HG03469 (cell line): ENCODE results near the gene UTP11.
A peak's percentile ranks its signal among the peaks of the same experiment; 100 is the strongest.
"Not testable (repeated sequence)": the region's sequence is repeated elsewhere in the genome, so short reads cannot be mapped to it uniquely, and the experiment has no call there.

Source experiments
- ATAC-seq: cut with Tn5 transposase; IDR thresholded peaks from one replicate; pipeline ENCODE4 v1.9.1; 2021; ENCODE audit warnings: mild to moderate bottlenecking, moderate library complexity, moderate number of reproducible peaks; ENCODE audit not compliant: unreplicated experiment

Gene UTP11

DNA sequence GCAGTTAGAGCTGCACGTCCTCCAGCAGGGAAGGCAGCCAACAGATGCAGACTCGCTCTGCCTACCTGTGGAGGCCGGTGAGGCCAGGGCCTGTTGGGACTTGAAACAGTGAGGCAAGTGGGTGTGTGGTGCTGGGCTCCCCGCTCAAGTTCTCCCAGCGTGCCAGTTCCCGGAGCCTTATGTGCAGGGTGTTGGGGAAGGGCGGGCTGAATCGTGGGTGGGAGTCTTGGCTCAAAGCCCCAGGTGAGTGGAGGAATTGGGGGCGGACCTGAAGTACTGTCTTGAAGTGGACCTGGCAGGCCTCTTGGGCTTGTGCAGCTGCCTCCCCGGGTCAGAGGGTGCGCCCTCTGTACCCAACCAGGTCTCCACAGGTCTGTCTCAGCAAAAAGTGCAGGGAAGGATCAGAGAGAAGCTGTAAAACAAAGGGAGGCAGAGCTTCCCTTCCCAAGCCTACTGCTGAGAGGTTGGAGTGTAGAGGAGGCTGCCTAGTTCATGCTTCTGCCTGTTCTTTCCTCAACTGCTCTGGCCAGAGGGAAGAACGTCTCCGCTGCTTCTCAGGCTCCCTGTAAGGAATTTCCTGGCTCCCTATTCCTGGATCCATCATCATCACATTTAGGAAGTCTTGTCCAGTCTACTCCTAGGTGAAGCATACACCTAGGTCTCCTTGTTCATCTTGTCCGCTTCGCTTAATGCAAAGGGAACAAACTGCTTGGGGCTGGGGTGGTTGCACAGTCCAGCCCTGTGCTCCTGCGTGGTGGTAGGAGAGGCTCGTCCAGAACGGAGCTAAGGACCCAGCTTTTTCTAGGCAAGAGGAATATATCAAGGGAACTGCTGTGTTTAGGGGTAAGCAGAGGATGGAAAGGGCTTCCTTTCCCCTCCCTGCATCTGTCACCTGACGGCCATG lies 14.9 kb downstream of the UTP11 start:
- peak; percentile 9 for ATAC-seq

DNA sequence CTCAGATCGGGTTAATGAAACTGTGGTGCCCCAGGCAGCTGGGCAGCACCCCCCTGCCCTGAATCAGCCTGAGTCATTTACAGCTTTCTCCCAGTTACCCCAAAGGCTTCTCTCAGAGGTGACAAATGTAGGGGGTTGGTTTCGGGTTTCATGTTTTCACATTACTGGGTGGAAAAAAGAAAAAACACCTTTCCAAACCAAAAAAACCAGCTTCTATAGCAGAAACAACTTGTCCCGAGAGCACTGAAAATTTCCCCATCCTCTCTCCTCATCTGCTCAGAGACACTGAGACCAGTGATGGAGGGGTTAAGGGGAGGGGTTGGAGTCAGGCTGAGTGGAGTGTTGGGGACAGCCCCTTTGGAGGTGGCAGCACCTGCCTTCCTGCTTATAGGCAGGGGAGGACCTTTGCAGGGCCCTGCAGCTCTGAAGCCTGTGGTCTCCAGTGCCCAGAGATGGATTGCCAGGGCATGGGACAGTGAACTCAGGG lies 15.6 kb downstream of the UTP11 start:
- peak; percentile 47 for ATAC-seq

DNA sequence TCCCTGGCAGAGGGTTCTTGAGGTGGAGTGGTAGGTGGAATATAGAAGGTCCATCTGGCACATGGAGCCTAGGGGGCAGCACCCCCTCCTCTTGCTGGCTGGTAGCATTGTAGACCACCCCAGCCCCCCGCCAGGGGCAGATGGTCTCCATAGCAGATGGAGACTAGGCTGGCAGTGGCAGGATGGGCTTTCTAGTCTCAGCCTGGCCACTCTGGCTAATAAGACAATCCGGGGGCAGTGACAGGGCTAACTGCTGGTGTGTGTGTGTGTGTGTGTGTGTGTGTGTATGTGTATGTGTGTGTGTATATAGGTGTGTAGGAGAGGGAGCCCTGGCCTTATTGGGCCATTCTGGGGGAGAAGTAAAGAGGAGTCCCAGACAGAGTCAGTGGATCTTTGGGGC lies 16.1 kb downstream of the UTP11 start:
- ATAC-seq = no peak

DNA sequence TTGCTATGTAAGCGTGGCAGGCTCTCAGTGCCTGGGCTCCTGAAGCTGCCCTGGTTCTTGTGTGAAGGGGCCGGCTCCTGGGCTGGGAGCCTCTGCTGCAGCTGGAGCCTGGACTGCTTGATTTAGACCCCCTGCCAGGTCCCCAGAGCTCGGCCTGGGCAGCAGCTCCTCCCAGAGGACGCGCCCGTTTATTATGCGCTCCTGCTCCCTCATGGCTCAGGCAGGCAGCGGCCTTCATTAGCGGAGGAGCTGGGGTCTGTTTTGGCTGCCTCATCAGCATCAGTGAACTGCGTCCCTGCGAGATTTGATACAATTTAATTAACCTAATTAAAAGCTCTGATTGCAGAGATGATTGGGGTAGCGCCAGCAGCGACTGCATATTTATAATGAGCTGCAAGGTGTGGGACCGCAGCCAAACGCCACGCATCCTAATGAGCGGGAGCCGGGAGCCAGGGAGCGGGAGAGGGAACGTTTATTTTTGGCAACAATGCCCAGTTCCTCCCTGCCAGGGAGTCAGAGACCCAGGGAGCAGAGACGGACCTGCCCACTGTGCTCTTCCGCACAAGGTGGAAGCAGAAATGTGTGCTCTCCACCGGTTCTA lies 16.6 kb downstream of the UTP11 start:
- no peak for ATAC-seq

DNA sequence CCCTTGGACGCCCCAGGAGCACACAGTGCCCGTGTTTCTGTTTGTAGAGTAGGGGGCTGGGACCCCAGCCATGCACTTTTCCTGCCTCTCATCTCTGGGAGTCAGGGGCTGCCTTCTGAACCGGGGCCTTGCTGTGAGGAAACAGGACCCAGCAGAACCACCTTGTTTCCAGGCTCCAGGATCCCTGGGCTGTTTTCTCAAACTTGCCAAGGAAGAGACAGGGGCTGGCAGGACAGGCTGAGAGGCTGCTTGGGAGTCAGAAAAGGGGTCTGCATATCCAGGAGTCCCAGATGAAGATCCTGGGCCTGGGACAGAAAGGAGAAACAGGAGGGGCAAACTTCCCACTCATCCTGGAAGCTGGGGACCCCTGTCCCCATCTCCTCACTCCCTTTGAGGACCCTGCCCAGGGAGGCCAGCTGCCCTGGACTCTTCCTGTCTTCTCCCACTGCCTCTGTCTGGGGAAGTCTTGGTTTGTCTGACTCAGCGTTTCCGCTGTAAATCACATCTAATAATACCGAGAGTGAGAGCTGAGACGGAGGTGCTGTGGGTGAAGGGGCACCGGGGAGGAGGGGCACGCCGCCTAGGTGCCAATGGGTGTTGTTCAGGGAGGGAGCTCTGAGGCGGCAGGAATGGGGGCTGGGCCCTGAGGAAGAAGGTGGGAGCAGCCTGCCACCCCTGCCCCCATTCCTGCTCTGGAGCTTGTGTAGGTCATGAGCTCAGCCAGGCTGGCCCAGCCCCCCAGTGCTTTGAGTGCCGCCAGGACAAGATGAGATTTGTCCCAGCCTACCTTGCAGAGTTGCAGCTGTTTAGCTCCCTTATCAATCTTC lies 17.4 kb downstream of the UTP11 start:
- no peak for ATAC-seq

DNA sequence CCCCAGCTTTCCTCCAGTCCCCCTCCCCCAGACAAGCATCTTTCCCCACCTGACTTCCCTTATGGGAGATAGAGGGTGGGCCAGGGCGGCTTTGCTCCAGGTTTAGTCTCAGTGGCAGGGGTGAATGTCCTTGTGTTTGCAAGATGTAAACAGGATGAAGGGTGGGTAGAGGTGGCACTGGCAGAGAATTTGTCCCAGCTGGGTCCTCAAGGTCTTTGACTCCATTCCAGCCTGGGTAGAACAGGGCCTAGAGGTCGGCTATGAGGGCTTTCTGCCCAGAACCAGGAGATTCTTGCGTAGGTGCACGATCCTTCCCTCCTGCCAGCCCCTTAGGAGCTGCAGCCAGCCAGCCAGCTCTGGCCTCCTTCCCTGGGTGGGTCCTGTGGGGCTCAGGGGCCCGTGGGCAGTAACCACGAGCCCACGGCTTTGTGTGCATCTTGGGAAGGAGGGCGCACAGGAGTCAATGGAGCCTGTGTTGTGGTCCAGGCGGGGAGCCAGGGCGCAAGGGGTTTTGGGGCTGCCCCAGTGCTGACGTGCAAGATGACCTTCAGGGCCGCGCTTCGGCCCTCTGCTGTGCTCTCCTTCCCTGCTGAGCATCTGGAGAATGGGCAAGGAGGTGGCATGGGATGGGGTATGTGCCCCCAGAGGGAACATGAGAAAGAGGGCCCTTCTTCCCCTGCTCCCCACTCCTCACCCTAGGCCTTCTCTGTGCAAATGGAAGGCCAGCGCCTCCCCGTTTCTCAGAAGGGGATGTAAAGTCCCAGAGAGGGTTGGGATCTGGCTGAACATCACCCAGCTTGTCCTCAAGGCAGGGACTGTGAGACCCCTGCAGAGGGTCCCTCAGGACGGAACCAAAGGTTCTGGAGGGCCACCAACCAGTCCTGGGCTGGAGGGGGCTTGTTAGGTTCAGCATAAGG lies 18.3 kb downstream of the UTP11 start:
- no peak for ATAC-seq

DNA sequence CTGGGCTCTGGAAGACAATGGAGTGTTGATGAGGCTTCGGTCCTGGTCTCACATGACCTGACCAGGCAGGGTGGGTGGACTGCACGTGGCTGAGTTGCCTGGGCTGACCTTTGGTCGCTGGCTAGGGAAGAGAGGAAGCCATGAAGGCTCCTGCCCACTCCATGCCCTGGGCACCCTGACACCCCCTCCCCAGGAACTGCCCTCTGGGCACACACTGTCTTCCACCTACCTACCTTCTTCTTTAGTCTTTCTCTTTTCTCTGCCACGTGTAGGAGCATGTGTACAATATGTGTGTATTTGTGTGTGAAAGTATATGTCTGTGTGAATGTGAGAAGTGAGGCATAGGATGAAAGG lies 19.0 kb downstream of the UTP11 start:
- no peak for ATAC-seq

DNA sequence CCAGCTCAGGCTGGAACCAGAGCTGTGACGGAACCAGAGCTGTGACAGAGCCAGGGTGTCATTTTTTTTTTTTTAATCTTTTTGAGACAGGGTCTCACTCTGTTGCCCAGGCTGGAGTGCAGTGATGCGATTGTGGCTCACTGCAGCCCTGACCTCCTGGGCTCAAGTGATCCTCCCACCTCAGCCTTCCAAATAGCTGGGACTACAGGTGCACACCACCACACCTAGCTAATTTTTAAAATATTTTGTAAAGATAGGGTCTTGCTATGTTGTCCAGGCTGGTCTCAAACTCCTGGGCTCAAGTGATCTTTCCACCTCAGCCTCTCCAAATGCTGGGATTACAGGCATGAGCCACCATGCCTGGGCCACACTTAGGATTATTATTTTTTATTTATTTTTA lies 20.5 kb downstream of the UTP11 start:
- ATAC-seq = not testable (repeated sequence)

DNA sequence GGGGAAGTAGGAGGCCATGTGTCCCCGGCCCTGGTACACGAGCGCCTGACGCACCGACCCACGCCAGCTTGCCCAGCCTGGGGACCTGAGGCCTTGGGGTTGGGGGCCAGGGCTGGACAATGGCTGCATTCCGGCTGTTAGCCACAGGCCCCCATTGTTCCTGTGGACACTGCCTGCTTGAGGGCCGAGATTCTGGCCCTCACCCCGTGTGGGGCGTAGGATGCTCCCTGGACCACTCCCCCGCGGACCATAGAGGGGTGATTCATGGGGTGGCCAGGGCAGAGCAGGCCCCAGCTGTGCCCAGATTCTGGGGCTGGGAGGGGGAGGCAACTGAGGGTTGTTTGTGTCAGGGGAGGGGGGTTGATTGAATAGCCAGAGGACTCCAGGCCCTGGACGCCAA lies 22.3 kb downstream of the UTP11 start:
- ATAC-seq = no peak

DNA sequence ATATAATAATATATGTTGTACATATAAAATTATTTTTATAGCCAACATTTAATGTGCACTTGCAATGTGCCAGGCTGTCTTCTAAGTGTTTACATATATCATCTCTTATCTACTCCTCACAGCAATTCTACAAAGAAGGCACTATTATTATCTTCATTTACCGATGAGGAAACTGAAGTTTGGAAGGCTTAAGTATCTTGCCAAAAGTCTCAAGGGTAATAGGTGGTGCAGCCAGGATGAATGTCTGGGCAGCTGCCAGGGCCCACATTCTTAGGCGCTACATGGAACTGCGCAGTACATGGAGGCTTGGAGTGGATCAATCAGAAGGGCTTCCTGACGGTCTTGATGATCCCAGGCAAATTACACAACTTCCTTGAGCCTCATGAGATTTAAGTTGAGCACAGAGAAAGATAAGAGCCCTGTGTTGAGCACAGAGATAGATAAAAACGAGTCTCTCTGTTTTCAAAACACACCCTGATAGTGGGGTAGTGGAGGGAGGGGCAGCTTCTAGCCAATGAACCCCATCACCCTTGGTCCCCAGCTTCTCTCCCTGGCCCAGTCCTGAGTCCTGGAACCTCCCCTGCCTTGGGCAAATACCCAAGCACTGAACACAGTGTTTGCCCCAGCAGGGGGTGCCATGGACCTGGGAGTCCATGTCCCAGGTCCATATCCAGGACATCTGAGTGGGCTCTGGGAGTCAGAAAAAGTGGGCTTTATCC lies 24.8 kb downstream of the UTP11 start:
- ATAC-seq = no peak

DNA sequence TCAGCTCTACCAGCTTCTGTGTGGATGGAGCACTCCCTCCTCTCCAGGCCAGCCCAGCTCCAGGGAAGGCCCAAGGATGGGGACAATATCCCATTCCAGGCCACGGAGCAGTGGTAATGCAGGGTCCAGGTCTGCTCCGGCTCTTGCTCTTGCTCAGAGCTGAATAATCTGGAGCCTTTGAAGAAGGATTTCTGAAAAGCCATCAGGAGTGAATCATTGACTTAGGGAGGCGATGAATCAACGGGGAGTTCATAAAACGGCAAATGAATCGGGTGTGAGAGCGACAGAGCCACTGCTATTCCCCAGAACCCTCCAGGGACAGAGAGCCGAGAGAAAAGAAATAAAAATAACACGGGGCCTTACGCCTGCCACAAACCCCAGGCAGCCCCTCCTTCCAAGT lies 26.3 kb downstream of the UTP11 start:
- ATAC-seq = no peak

DNA sequence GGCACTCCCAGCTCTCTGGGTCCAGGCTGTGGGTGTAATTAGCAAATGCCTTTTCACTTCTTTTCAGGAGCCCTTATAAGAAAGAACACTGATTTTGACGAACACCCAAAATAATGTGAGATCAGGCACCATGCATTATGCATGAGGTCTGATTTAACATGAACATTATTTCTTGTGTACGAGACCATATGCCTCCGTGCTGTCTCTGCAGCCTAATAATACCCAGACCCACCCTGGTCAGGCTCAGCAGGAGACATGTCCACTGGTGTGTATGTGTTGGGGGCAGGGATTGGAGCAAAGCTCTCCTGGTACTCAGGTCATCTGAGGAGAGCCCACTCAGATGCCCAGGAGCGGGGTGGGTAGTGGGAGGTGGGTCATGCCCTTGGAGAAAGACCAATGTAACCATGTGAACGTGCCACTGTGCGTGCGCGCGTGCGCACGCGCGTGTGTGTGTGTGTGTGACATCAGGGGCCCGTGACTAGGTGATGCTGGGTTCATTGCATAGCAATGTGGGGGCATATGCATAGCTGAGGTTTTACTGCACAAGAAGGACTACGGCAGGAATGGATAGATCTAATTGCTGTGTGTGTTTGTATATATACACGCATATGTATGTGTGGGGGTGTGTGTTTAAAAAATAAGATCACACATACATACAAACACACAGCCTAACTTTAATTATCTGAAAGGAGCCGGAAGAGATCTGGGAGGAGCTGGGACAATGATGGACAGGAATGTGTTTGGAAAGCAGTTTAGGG lies 27.0 kb downstream of the UTP11 start:
- ATAC-seq = no peak

DNA sequence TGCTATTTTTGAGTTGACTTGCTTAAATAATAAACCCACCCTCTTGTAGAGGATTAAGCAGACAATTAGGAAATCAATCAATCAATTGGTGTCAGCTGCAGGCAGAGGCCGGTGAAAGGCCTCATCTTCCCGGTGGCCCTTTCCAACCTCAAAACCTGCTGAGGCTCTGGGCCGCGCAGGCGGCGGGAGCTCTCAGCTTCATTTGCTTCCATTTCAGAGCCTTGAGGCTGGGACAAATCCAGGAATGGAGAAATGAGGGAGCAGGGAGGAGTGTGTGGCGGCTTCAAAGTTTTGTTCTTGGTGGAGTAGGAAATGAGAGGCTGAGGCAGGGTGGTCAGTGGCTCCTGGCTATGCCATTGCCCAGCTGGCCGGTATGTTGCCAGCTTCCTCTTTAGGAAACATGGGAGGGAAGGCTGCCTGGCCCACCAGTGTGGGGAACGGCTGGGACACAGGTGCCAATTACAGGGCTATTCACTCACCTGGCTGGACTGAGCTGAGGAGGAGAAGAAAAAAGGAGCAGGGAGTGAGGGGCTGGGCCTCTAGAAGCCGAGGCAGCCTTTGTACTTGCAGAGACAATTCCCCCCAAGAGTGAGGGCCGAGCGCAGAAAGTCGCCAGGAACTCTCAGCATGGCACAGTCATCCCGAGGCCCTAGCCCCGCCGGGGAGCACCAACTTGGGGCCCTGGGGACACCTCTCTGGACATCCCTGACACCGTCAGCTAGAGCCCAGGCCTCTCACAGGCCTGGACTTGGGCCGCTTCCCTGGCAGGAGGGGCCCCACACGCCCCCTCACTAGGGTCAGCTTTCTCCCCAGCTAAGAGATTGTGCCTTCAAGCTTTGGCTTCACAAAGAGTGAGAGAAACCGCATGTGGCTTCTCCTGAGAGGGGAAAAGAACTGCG lies 29.7 kb downstream of the UTP11 start:
- no peak for ATAC-seq

DNA sequence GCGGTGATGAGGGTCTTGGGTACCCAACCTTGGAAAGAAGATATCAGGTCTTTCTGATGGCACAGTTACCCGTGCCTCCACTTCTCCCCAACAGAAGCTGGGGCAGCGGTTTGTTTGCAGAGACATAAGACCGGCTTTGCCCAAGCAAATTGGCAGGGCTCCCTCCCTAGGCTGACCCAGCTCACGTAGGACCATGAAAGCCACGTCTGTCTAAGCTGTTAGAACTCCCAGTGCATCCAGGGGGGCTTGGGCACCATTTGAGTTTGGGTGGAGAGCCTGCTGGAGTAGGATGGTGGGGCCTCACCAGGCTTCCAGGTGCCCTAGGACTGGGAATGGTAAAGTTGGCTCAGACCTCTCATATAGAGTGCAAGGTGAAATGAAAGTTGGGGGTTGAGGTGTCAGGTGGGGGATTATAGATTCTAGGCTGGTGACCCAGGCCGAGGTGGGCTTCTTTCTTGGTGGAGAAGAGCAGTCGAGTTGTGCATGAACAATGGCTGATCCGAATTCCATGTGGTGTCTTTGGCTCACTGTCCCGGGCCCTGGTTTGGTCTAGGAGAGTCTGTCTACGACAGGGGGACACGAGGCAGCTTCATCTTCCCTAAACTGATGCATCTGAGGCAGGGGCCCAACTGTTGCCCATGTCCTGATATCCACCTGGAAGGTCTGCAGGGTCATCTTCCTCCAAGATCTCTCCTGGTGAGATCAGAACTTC lies 30.7 kb downstream of the UTP11 start:
- no peak for ATAC-seq

DNA sequence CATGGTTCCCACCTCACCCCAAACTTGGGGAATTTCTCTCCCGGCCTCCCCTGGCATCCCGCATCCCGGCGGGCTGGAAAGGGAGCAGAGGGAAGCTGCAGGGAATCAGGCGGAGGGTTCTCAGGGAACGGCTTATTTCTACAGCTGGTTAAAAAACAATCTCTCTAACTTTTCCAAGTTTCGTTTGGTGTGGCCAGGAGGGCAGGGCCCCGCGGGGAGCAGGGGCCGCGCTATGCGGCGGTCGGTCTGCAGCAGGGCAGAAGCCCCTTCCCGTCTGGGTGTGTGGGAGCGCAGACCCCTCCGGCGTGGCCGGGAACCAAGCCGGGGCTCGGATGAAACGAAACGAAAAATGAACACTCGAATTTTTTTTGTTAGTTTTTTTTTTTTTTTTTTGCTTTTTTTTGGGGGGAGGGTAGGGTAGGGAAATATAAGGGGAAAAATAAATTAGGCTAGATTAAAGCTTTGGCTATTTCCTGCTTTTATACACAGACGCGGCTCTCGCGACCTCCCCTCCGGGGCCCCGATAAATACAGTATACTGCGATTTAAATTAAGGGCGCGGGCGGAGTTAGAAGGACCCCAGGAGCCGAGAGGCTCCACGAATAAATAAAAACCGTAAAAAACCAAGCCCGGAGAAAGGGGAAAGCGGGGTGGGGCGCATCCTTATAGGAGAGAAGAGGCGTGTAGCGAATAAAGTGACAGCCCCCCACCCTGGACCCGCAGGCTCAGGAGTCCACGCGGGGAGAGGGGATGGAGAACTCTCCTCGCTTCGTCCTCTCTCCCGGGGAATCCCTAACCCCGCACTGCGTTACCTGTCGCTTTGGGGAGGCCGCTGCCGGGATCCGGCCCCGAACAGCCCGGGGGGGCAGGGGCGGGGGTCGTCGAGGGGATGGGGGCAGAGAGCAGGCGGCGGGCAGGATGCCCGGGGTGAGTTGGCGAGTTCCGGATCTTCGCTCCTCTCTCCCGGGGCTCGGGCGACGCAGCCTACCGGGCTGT lies 32.0 kb downstream of the UTP11 start:
- no peak for ATAC-seq
